Activated CD4-positive, CD25-positive, alpha-beta regulatory T cell treated with anti-CD3 and anti-CD28 coated beads, Interleukin-2, amount 50 U/mL, for 16 hours (primary cell): Measurements from ENCODE around the gene RGPD3.

Experiments
- DNase-seq: peaks from one replicate; pipeline ENCODE4 v3.0.0-alpha.2; 2020; ENCODE audit warnings: low read depth, low spot score

RGPD3 gene

DNA sequence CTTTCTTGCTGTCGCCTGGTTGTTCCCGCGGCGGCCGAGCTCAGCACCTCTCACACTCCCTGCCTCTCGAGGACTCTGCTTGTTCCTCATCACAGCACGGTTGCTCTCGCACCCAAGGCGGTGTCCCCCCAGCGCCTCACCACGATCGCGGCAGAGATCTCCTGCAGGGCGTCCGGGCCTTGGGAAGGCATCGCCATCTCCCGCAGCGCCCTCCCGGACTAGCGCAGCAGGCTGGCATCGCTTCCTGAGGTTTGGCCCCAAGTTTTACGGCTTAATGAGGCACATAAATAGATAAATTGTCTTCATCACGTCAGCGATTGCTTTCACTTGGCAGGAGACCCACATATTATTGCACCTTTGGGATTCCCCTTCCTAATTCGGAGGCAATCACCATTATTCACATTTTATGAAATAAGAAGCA, 125.4 kb downstream of the RGPD3 start:
- no peak for DNase-seq

DNA sequence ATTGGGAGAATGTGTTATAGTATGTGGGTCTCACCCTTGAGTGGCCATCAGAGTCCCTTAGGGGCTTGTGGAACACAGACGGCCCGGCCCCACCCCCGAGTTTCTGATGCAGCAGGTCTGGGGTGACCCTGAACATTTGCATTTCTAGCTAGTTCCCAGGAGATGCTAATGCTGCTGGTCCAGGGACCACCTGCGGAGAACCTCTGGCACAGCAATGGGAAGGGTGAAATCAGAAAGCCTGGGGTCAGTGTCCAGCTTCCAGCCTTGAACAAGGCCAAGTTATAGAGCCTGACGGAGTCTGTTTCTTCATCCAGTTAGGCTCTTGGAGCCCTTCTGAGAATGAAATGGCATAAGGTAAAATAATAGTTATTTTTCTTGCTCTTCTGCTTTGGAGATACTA, 126.5 kb downstream of the RGPD3 start:
- DNase-seq: no peak
